Suprapubic skin (tissue), 4 donors: Measurements from ENCODE around the gene MTMR3. TPM values are rescaled to one million over a fixed set of nuclear protein-coding genes. Genes with fewer than 3 reads are reported as not detected.

ENCODE experiments used
- DNase-seq, 2 donors: peaks; one replicate each; pipeline ENCODE4 v3.0.0-alpha.2; 2019; ENCODE audit warnings: low spot score in 2 of 2
- H3K27ac ChIP-seq: fragments of 200-600 bp; sonication (generic); one replicate; pipeline ENCODE4 v1.5.1; 2019
- H3K27me3 ChIP-seq: fragments of 200-600 bp; sonication (generic); one replicate; pipeline ENCODE4 v1.5.1; 2019
- H3K36me3 ChIP-seq: fragments of 200-600 bp; sonication (generic); one replicate; pipeline ENCODE4 v1.5.1; 2019
- H3K4me1 ChIP-seq: fragments of 200-600 bp; sonication (generic); one replicate; pipeline ENCODE4 v1.5.1; 2019
- H3K4me3 ChIP-seq: fragments of 200-600 bp; sonication (generic); one replicate; pipeline ENCODE4 v1.5.1; 2019; ENCODE audit warnings: mild to moderate bottlenecking
- H3K9me3 ChIP-seq: fragments of 200-600 bp; sonication (generic); one replicate; pipeline ENCODE4 v1.5.1; 2019
- EP300 ChIP-seq: sonication (generic); formaldehyde crosslinking; IDR thresholded peaks from one replicate; pipeline ENCODE4 v1.6.1; 2017; ENCODE audit warnings: antibody characterized with exemption
- POLR2A ChIP-seq, 2 donors: fragments of 450-650 bp; IDR thresholded peaks; one replicate each; pipeline ENCODE4 v1.6.1; 2017; ENCODE audit warnings: antibody characterized with exemption in 2 of 2, mild to moderate bottlenecking in 2 of 2, moderate library complexity in 2 of 2
- POLR2AphosphoS5 ChIP-seq, 3 donors: sonication (generic); formaldehyde crosslinking; IDR thresholded peaks; one replicate each; pipeline ENCODE4 v1.6.1; 2017; ENCODE audit warnings: antibody characterized with exemption in 3 of 3
- WGBS: methylation state at CpG from one replicate; pipeline ENCODE4 v1.1.5; 2018; 5-methylcytosine and 5-hydroxymethylcytosine counted together
- total RNA-seq, 4 donors: library from RNA; depleted of rRNA; stranded (reverse); fragments of >200 nt; gene quantifications; one replicate each; pipeline ENCODE4 v1.1.0, GENCODE V29; 2016
- TF ChIP-seq, protein P1 (sequence below), 2 donors: fragments of 200-600 bp in 1 of 2; fragments of 450-650 bp in 1 of 2; sonication (generic) in 1 of 2; IDR thresholded peaks; one replicate each; pipeline ENCODE4 v1.5.1; 2016 to 2019; ENCODE audit warnings: antibody characterized with exemption in 2 of 2, mild to moderate bottlenecking in 1 of 2, moderate library complexity in 1 of 2

MTMR3 gene
- total RNA-seq, 4 donors from 2014 or later: 57.8 to 136 (median 66.0) TPM

DNA sequence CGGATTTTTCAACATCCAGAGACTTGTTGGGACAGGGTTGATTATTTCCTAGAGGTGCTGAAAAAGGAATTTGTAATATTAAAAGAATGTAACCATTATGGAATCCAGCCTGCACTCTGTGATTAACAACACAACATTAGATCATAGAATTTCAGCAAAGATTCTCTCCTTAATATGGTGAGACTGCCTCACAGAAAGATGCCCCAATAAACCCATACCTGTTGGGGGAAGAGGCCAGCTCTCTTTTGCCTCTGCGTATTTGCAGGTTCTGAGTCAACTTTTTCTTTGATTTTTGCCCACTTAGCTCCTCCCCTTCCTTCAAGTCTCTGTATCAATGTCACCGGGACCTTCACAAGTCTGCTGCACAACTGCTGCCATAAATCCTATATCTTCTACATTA, 12.4 kb upstream of the MTMR3 start:
- WGBS: 50% methylated on average over 3 of the region's 3 CpGs
- H3K4me1 ChIP-seq: no peaks in the 10 kb centered on the region
- no peak overlapping the region for H3K4me3 ChIP-seq
- no peaks in the 10 kb centered on the region for H3K36me3 ChIP-seq
- no peaks in the 10 kb centered on the region for H3K9me3 ChIP-seq
- no peak overlapping the region for H3K27ac ChIP-seq
- no peak for DNase-seq
- TF ChIP-seq, protein P1, sequence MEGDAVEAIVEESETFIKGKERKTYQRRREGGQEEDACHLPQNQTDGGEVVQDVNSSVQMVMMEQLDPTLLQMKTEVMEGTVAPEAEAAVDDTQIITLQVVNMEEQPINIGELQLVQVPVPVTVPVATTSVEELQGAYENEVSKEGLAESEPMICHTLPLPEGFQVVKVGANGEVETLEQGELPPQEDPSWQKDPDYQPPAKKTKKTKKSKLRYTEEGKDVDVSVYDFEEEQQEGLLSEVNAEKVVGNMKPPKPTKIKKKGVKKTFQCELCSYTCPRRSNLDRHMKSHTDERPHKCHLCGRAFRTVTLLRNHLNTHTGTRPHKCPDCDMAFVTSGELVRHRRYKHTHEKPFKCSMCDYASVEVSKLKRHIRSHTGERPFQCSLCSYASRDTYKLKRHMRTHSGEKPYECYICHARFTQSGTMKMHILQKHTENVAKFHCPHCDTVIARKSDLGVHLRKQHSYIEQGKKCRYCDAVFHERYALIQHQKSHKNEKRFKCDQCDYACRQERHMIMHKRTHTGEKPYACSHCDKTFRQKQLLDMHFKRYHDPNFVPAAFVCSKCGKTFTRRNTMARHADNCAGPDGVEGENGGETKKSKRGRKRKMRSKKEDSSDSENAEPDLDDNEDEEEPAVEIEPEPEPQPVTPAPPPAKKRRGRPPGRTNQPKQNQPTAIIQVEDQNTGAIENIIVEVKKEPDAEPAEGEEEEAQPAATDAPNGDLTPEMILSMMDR (IDR thresholded peaks at IDR 0.05): no peak
- no peak for TF ChIP-seq POLR2AphosphoS5 (IDR thresholded peaks at IDR 0.05)
- no peak for TF ChIP-seq POLR2A (IDR thresholded peaks at IDR 0.05)
- no peak for TF ChIP-seq EP300
- H3K27me3 ChIP-seq: no peaks in the 10 kb centered on the region

DNA sequence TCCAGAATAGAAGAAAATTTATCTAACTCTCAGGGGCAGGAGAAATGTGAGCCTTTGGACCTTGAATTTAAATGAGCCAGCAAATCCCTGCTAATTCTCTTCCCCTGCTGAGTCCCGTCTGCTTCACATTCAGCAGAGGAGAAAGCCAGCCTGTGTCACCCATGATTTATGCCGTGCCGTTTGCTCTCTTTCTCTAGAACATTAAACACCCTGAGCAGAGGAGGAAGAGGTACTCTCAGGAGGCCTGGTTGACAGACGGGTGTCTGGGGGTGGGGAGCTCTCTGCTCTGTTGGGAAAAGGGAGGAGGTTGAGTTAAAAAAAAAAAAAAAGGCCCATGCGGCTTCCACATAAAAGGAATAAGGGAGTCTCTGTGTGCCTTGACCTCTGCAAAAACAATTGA, 11.3 kb upstream of the MTMR3 start:
- H3K4me1 ChIP-seq: no peaks in the 10 kb centered on the region
- DNase-seq: no peak
- no peak overlapping the region for H3K4me3 ChIP-seq
- WGBS: 66% methylated on average over 5 of the region's 5 CpGs
- H3K36me3 ChIP-seq: no peaks in the 10 kb centered on the region
- H3K27me3 ChIP-seq: no peaks in the 10 kb centered on the region
- no peak for TF ChIP-seq POLR2A (IDR thresholded peaks at IDR 0.05)
- TF ChIP-seq EP300: no peak
- TF ChIP-seq POLR2AphosphoS5 (IDR thresholded peaks at IDR 0.05): no peak
- TF ChIP-seq, protein P1 (IDR thresholded peaks at IDR 0.05): no peak
- H3K27ac ChIP-seq: no peak overlapping the region
- H3K9me3 ChIP-seq: no peaks in the 10 kb centered on the region

DNA sequence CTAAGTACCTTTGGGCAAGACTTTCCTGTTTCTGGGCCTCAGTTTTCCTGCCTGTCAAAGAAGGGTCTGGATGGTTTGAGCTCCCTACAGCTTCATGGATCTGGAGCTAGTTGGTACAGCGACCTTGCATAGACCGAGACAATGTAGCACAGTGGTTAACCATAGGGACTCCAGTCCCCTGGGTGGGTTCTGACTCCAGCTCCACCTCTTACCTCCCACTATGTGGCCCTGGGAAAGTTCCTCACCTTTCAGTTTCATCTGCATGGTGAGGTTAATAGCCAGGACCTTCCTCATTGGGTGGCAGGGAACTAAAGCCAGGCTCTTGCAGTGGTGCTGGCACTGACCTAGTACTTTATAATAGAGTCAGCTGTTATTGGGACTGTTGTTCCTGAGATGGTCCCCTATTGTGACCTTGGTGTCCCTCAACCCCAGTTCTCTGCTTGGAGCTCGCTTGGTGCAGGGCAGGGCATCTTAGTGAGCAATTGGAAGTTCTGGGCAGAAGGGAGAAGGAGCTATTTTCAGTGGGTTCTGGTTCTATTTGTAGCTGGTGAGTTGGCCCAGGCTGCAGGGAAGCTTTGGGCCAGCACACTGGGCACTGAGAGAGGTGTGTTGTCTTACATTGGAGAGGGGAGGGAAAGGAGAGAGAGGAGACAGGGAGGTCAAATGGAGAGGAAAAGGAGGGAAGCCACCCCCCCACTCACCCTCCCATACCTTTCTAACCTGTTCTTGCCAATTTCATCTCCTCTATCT, 10.7 kb upstream of the MTMR3 start:
- H3K4me3 ChIP-seq: no peak overlapping the region
- TF ChIP-seq EP300 (no peak), POLR2A (IDR thresholded peaks at IDR 0.05) (no peak)
- TF ChIP-seq, protein P1 (IDR thresholded peaks at IDR 0.05): no peak
- no peaks in the 10 kb centered on the region for H3K9me3 ChIP-seq
- no peak overlapping the region for H3K27ac ChIP-seq
- H3K36me3 ChIP-seq: no peaks in the 10 kb centered on the region
- H3K4me1 ChIP-seq: no peaks in the 10 kb centered on the region
- DNase-seq: no peak
- 100% methylated on average over 3 of the region's 3 CpGs for WGBS
- H3K27me3 ChIP-seq: no peaks in the 10 kb centered on the region

DNA sequence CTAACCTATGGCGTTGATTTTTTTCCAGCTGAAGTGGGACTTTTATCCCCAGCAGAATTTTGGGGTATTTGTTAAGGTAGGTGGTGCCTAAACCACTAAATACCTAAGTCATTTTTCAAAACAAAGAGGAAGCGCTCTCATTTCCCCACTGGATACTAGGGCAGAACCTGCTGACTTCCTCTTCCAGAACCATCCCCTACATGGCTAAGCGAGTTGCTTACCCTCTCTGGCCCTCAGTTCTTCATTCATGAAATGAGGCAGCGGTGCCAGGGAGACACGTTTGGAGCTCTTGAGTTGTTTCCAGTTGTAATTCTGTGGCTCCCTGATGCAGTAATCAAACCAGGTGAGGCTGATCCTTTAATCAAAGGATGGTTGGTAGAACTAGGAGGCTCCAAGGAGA, 10.0 kb upstream of the MTMR3 start:
- DNase-seq: no peak
- H3K27ac ChIP-seq: no peak overlapping the region
- 75% methylated on average over 5 of the region's 5 CpGs for WGBS
- no peaks in the 10 kb centered on the region for H3K27me3 ChIP-seq
- H3K9me3 ChIP-seq: no peaks in the 10 kb centered on the region
- H3K36me3 ChIP-seq: no peaks in the 10 kb centered on the region
- H3K4me3 ChIP-seq: no peak overlapping the region
- no peaks in the 10 kb centered on the region for H3K4me1 ChIP-seq
- TF ChIP-seq EP300 (no peak), POLR2AphosphoS5 (IDR thresholded peaks at IDR 0.05) (no peak), POLR2A (IDR thresholded peaks at IDR 0.05) (no peak)
- TF ChIP-seq, protein P1 (IDR thresholded peaks at IDR 0.05): no peak

DNA sequence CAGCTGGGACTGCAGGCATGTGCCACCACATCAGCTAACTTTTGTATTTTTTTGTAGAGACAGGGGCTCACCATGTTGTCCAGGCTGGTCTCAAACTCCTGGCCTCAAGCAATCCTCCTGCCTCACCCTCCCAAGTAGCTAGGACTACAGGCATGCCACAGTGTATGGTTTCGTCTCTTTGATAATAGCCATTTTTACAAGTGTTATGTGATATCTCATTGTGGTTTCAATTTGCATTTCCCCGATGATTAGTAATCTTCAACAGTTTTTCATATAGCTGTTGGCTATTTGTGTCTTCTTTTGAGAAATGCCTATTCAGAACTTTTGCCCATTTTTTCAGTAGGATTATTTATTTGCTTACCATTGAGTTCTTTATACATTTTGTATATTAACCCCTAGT, 9.0 kb upstream of the MTMR3 start:
- no peaks in the 10 kb centered on the region for H3K36me3 ChIP-seq
- TF ChIP-seq EP300: no peak
- no peak for TF ChIP-seq POLR2A (IDR thresholded peaks at IDR 0.05)
- TF ChIP-seq, protein P1 (IDR thresholded peaks at IDR 0.05): no peak
- TF ChIP-seq POLR2AphosphoS5 (IDR thresholded peaks at IDR 0.05): no peak
- no peak overlapping the region for H3K27ac ChIP-seq
- H3K4me1 ChIP-seq: no peaks in the 10 kb centered on the region
- DNase-seq: no peak
- H3K27me3 ChIP-seq: no peaks in the 10 kb centered on the region
- 69% methylated on average over 2 of the region's 2 CpGs for WGBS
- no peak overlapping the region for H3K4me3 ChIP-seq
- no peaks in the 10 kb centered on the region for H3K9me3 ChIP-seq
